ENCODE results near the gene CLIP2. TPM values are rescaled to one million over a fixed set of nuclear protein-coding genes. Genes with fewer than 3 reads are reported as not detected.
"Not testable (repeated sequence)": the region's sequence is repeated elsewhere in the genome, so short reads cannot be mapped to it uniquely, and the experiment has no call there.

The CLIP2 gene
- polyA plus RNA-seq, 3 donors from 2014 or later: 0.51 to 1.6 TPM; not detected in 1

GRCh38 chr7:74365322-74366022 lies 76.3 kb downstream of the CLIP2 start:
- Mint-ChIP-seq H3K36me3 (peaks cover 0 to 4% (median 4%) of the 10 kb centered on the region in 3 donors), H3K27ac (no peak overlapping the region), H3K9me3 (no peaks in the 10 kb centered on the region)

DNA sequence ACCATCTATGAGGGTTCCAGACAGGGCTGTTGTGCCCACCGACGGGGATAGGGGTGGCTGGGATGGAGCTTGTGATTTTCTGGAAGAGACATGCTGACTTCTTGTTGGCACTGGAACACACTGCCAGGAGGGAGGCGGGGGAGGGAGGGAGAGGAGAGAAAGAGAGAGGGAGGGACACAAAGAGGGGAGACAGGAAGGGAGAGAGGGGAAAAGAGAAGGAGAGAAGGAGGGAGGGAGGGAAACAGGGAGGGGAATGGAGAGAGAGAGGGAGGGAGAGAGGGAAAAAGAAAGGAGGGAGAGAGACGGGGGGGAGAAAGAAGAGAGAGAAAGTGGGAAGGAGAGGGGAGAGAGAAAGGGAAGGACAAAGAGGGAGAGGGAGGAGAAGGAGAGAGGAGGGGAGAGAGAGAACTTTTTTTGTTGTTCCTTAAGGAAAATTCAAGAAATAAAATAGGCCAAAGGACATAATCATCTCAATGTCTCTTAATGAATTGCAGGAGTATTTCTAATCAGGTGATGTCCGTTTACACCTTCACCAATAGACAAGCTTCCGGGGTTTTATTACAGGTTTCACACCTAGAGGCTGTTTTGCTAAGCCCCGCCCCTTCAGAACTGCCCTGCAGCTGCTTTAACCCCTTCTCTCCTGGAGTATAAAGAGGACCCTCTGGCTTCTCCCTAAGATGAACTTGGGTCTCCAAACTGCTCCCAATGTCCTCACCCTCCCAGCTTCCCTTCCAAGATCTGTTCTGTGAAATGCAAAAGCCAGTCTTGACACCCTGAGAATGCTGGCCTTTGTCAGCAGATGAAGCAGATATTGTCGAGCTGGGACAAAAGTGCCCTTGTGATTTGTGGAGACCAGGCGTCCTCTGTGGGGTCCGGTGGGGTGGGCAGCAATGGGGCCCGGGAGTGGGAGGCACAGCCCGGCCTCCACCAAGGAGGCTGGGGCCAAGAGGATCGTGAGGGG lies 82.5 kb downstream of the CLIP2 start:
- Mint-ChIP-seq H3K4me1 (peaks cover 9 to 13% of the 10 kb centered on the region in 2 donors), H3K27ac (peak overlapping the region in 3 of 6 donors; percentile 43 to 69 (median 45)), H3K9me3 (no peaks in the 10 kb centered on the region), H3K36me3 (peaks cover 0 to 4% (median 0%) of the 10 kb centered on the region in 3 donors), H3K27me3 (ENCODE audit: low read depth in 3 of 3) (peaks cover 0 to 3% (median 0%) of the 10 kb centered on the region in 3 donors), H3K4me3 (peak overlapping the region in 3 of 5 donors; percentile 39 to 75 (median 67))
- DNase-seq: peak in 2 of 3 donors; percentile 11 to 12

More at GRCh38 chr7:74365322-74366022, 76.3 kb downstream of the CLIP2 start:
- DNase-seq: no peak
- no peak overlapping the region for H3K4me3 Mint-ChIP-seq
- no peaks in the 10 kb centered on the region for H3K4me1 Mint-ChIP-seq
- peaks cover 0 to 3% (median 0%) of the 10 kb centered on the region in 3 donors for H3K27me3 Mint-ChIP-seq (ENCODE audit: low read depth in 3 of 3)

DNA sequence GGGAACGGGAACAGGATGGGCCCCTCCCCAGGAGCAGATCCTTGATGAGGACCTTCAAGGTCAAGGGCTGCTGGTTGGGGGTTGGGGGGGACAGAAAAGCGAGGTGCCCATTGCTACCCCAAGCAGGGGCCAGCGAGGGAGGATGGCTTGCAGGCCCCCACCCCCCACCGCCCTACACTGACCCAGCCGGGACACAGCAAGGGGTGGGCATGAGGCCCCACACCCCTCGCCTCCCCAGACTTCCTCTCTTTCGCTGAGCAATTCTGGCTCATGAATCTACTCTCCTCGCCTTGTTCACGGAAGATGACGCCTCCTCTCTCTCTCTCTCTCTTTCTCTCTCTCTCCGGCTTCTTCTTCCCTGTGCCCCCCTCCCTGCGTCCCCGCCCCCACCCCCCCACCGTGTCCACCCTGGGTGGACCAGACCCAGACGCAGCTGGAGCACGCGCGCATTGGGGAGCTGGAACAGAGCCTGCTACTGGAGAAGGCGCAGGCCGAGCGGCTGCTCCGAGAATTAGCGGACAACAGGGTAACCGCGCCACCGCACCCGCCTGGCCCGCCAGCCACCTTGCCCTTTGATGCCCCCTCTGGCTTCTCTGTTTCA lies 83.4 kb downstream of the CLIP2 start:
- DNase-seq: peak in 2 of 3 donors; percentile 14 to 24
- H3K27me3 Mint-ChIP-seq (ENCODE audit: low read depth in 3 of 3): peaks cover 0 to 3% (median 0%) of the 10 kb centered on the region in 3 donors
- no peaks in the 10 kb centered on the region for H3K9me3 Mint-ChIP-seq
- no peak overlapping the region for H3K27ac Mint-ChIP-seq
- peaks cover 0 to 4% (median 0%) of the 10 kb centered on the region in 3 donors for H3K36me3 Mint-ChIP-seq
- H3K4me1 Mint-ChIP-seq: peaks cover 9 to 13% of the 10 kb centered on the region in 2 donors
- H3K4me3 Mint-ChIP-seq: peak overlapping the region; percentile 27 to 75 (median 56)

GRCh38 chr7:74373536-74373935 lies 84.3 kb downstream of the CLIP2 start:
- no peak overlapping the region for H3K27ac Mint-ChIP-seq
- DNase-seq: no peak
- no peaks in the 10 kb centered on the region for H3K9me3 Mint-ChIP-seq
- peak overlapping the region in 1 of 5 donors; percentile 16 for H3K4me3 Mint-ChIP-seq
- H3K27me3 Mint-ChIP-seq (ENCODE audit: low read depth in 3 of 3): peaks cover 0 to 2% (median 0%) of the 10 kb centered on the region in 3 donors
- peaks cover 0 to 4% (median 0%) of the 10 kb centered on the region in 3 donors for H3K36me3 Mint-ChIP-seq
- peaks cover 9 to 13% of the 10 kb centered on the region in 2 donors for H3K4me1 Mint-ChIP-seq

- DNase-seq: no peak
- Mint-ChIP-seq H3K4me1 (peaks cover 9 to 13% of the 10 kb centered on the region in 2 donors), H3K9me3 (no peaks in the 10 kb centered on the region), H3K4me3 (no peak overlapping the region), H3K27me3 (ENCODE audit: low read depth in 3 of 3) (peaks cover 0 to 2% (median 0%) of the 10 kb centered on the region in 3 donors), H3K36me3 (peaks cover 0 to 4% (median 0%) of the 10 kb centered on the region in 3 donors), H3K27ac (no peak overlapping the region)
These were observed 86.6 kb downstream of the CLIP2 start for GRCh38 chr7:74375726-74376220.

- Mint-ChIP-seq H3K27me3 (ENCODE audit: low read depth in 3 of 3) (peaks cover 0 to 2% (median 0%) of the 10 kb centered on the region in 3 donors), H3K9me3 (no peaks in the 10 kb centered on the region), H3K27ac (no peak overlapping the region), H3K4me1 (peaks cover 9 to 11% of the 10 kb centered on the region in 2 donors), H3K36me3 (peaks cover 0 to 4% (median 0%) of the 10 kb centered on the region in 3 donors), H3K4me3 (no peak overlapping the region)
- DNase-seq: no peak
These were observed 87.2 kb downstream of the CLIP2 start for GRCh38 chr7:74376256-74377036.

- no peaks in the 10 kb centered on the region for H3K4me1 Mint-ChIP-seq
- DNase-seq: no peak
- no peak overlapping the region for H3K4me3 Mint-ChIP-seq
- H3K27ac Mint-ChIP-seq: no peak overlapping the region
- H3K9me3 Mint-ChIP-seq: no peaks in the 10 kb centered on the region
- peaks cover 0 to 4% (median 0%) of the 10 kb centered on the region in 3 donors for H3K36me3 Mint-ChIP-seq
- H3K27me3 Mint-ChIP-seq (ENCODE audit: low read depth in 3 of 3): peaks cover 0 to 2% (median 0%) of the 10 kb centered on the region in 3 donors
These were observed 90.7 kb downstream of the CLIP2 start for GRCh38 chr7:74379938-74380337.

DNA sequence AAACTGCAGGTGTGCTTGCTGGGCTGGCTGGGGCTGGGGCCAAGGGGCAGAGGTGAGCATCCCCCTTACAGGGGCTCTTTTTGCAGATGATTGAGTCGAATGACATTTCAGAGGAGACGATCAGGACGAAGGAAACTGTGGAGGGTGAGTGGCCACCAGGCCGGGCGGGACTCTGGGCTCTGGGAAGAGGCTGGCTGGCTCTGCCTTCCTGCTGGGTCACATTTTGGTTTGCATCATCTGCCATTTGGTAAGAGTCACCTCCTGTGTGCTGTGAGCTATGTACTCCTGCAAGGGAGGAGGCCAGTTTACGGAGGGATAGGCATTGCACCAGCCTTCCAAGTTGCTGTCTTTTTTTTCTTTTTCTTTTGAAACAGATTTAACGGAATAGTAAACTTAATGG lies 91.5 kb downstream of the CLIP2 start:
- Mint-ChIP-seq H3K27me3 (ENCODE audit: low read depth in 3 of 3) (peaks cover 0 to 2% (median 0%) of the 10 kb centered on the region in 3 donors), H3K27ac (no peak overlapping the region), H3K9me3 (no peaks in the 10 kb centered on the region), H3K36me3 (peaks cover 0 to 4% (median 0%) of the 10 kb centered on the region in 3 donors), H3K4me3 (no peak overlapping the region), H3K4me1 (no peaks in the 10 kb centered on the region)
- no peak for DNase-seq

- DNase-seq; H3K36me3 Mint-ChIP-seq; H3K9me3 Mint-ChIP-seq; H3K4me3 Mint-ChIP-seq; H3K27ac Mint-ChIP-seq; H3K4me1 Mint-ChIP-seq; H3K27me3 Mint-ChIP-seq (ENCODE audit: low read depth in 3 of 3): not testable (repeated sequence)
These were observed 94.9 kb downstream of the CLIP2 start for GRCh38 chr7:74384086-74384485.

DNA sequence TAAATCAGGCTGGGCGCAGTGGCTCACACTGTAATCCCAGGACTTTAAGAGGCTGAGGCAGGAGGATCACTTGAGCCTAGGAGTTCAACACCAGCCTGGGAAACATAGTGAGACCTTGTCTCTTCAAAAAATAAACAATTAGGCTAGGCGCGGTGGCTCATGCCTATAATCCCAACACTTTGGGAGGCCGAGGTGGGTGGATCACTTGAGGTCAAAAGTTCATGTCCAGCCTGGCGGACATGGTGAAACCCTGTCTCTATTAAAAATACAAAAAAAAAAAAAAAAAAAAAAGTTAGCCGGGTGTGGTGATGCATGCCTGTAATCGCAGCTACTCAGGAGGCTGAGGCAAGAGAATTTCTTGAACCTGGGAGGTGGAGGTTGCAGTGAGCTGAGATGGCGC lies 95.6 kb downstream of the CLIP2 start:
- H3K27ac Mint-ChIP-seq; H3K36me3 Mint-ChIP-seq; H3K4me1 Mint-ChIP-seq; H3K9me3 Mint-ChIP-seq; H3K27me3 Mint-ChIP-seq (ENCODE audit: low read depth in 3 of 3); DNase-seq; H3K4me3 Mint-ChIP-seq: not testable (repeated sequence)

- no peak for DNase-seq
These were observed 98.4 kb downstream of the CLIP2 start for GRCh38 chr7:74387606-74388005.

GRCh38 chr7:74388880-74389415 lies 99.7 kb downstream of the CLIP2 start:
- Mint-ChIP-seq H3K4me1 (peaks cover 0 to 1% of the 10 kb centered on the region in 2 donors), H3K27ac (no peak overlapping the region), H3K27me3 (ENCODE audit: low read depth in 3 of 3) (no peaks in the 10 kb centered on the region)

More at GRCh38 chr7:74387606-74388005, 98.4 kb downstream of the CLIP2 start:
- Mint-ChIP-seq H3K4me3 (no peak overlapping the region), H3K36me3 (peaks cover 0 to 4% (median 0%) of the 10 kb centered on the region in 3 donors), H3K9me3 (no peaks in the 10 kb centered on the region), H3K27ac (no peak overlapping the region), H3K4me1 (no peaks in the 10 kb centered on the region), H3K27me3 (ENCODE audit: low read depth in 3 of 3) (no peaks in the 10 kb centered on the region)

More at GRCh38 chr7:74388880-74389415, 99.7 kb downstream of the CLIP2 start:
- no peaks in the 10 kb centered on the region for H3K9me3 Mint-ChIP-seq
- H3K4me3 Mint-ChIP-seq: no peak overlapping the region
- H3K36me3 Mint-ChIP-seq: peaks cover 0 to 4% (median 0%) of the 10 kb centered on the region in 3 donors
- DNase-seq: no peak
